ENCODE data around the gene PROKR1. TPM values are rescaled to one million over a fixed set of nuclear protein-coding genes. Genes with fewer than 3 reads are reported as not detected.

The PROKR1 gene
- total and polyA plus RNA-seq, 2 donors (not counting 1 experiment from before 2014, with no cell fraction given): not detected

DNA sequence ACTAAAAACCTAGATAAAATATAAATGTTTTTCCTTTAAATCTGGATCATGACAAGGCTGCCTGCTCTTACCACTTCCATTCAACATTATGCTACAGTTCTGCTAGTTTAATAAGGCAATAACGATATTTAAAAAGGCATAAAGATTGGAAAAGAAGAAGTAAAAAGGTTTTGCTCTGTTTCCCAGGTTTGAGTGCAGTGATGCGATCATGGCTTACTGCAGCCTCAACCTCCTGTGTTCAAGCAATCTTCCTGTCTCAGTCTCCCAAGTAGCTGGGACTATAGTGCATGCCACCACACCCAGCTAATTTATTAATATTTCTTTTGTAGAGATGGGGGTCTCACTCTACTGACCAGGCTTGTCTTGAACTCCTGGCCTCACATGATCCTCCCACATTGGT is 40.8 kb downstream of the PROKR1 start:
- Histone ChIP-seq H3K4me1 (ENCODE audit: control insufficient read depth, extremely low read depth, insufficient read depth, low read length) (no peaks in the 10 kb centered on the region), H3K4me3 (replicated peaks in 1 of 4; ENCODE audit: control extremely low read depth in 1 of 4, insufficient read depth in 1 of 4, low read depth in 3 of 4, low read length in 4 of 4) (no peak overlapping the region), H3K9ac (ENCODE audit: insufficient read depth, low read length) (no peak overlapping the region), H3K36me3 (ENCODE audit: control insufficient read depth, insufficient read depth, low read length) (no peaks in the 10 kb centered on the region), H3K4me2 (ENCODE audit: extremely low read depth, insufficient read depth, low read length) (no peak overlapping the region), H3K27me3 (ENCODE audit: control insufficient read depth, insufficient read depth, low read length) (no peaks in the 10 kb centered on the region), H3K9me3 (ENCODE audit: control insufficient read depth, insufficient read depth, low read depth, low read length) (no peaks in the 10 kb centered on the region), H3K27ac (ENCODE audit: insufficient read depth, low read length) (no peak overlapping the region), H4K20me1 (ENCODE audit: control insufficient read depth, extremely low read depth, insufficient read depth, low read length) (no peaks in the 10 kb centered on the region), H3K79me2 (ENCODE audit: control insufficient read depth, insufficient read depth, low read length) (no peaks in the 10 kb centered on the region), H2AFZ (ENCODE audit: low read length) (no peak overlapping the region)
- no peak for DNase-seq (ENCODE audit: low read depth in 2 of 2)
- no peak for TF ChIP-seq EZH2 (IDR thresholded peaks at IDR 0.05; ENCODE audit: low read length, missing control alignments)
- TF ChIP-seq CTCF (conservative IDR thresholded peaks at IDR 0.05 in 1 of 2, IDR thresholded peaks at IDR 0.05 in 1 of 2; ENCODE audit: low read depth in 1 of 2, low read length in 2 of 2): no peak

GRCh38 chr2:68686178-68686577 is 42.8 kb downstream of the PROKR1 start:
- Histone ChIP-seq H3K4me1 (ENCODE audit: control insufficient read depth, extremely low read depth, insufficient read depth, low read length) (no peaks in the 10 kb centered on the region), H3K4me3 (replicated peaks in 1 of 4; ENCODE audit: control extremely low read depth in 1 of 4, insufficient read depth in 1 of 4, low read depth in 3 of 4, low read length in 4 of 4) (no peak overlapping the region), H4K20me1 (ENCODE audit: control insufficient read depth, extremely low read depth, insufficient read depth, low read length) (no peaks in the 10 kb centered on the region), H2AFZ (ENCODE audit: low read length) (no peak overlapping the region), H3K4me2 (ENCODE audit: extremely low read depth, insufficient read depth, low read length) (no peak overlapping the region), H3K9me3 (ENCODE audit: control insufficient read depth, insufficient read depth, low read depth, low read length) (no peaks in the 10 kb centered on the region), H3K79me2 (ENCODE audit: control insufficient read depth, insufficient read depth, low read length) (no peaks in the 10 kb centered on the region), H3K36me3 (ENCODE audit: control insufficient read depth, insufficient read depth, low read length) (no peaks in the 10 kb centered on the region), H3K27me3 (ENCODE audit: control insufficient read depth, insufficient read depth, low read length) (no peaks in the 10 kb centered on the region), H3K9ac (ENCODE audit: insufficient read depth, low read length) (no peak overlapping the region), H3K27ac (ENCODE audit: insufficient read depth, low read length) (no peak overlapping the region)
- TF ChIP-seq EZH2 (IDR thresholded peaks at IDR 0.05; ENCODE audit: low read length, missing control alignments) (no peak), CTCF (conservative IDR thresholded peaks at IDR 0.05 in 1 of 2, IDR thresholded peaks at IDR 0.05 in 1 of 2; ENCODE audit: low read depth in 1 of 2, low read length in 2 of 2) (no peak)
- no peak for DNase-seq (ENCODE audit: low read depth in 2 of 2)

- Histone ChIP-seq H4K20me1 (ENCODE audit: control insufficient read depth, extremely low read depth, insufficient read depth, low read length) (no peaks in the 10 kb centered on the region), H3K79me2 (ENCODE audit: control insufficient read depth, insufficient read depth, low read length) (no peaks in the 10 kb centered on the region), H3K9ac (ENCODE audit: insufficient read depth, low read length) (no peak overlapping the region), H3K36me3 (ENCODE audit: control insufficient read depth, insufficient read depth, low read length) (no peaks in the 10 kb centered on the region), H2AFZ (ENCODE audit: low read length) (no peak overlapping the region), H3K27ac (ENCODE audit: insufficient read depth, low read length) (no peak overlapping the region), H3K9me3 (ENCODE audit: control insufficient read depth, insufficient read depth, low read depth, low read length) (no peaks in the 10 kb centered on the region), H3K4me2 (ENCODE audit: extremely low read depth, insufficient read depth, low read length) (no peak overlapping the region), H3K27me3 (ENCODE audit: control insufficient read depth, insufficient read depth, low read length) (no peaks in the 10 kb centered on the region), H3K4me3 (replicated peaks in 1 of 4; ENCODE audit: control extremely low read depth in 1 of 4, insufficient read depth in 1 of 4, low read depth in 3 of 4, low read length in 4 of 4) (no peak overlapping the region), H3K4me1 (ENCODE audit: control insufficient read depth, extremely low read depth, insufficient read depth, low read length) (no peaks in the 10 kb centered on the region)
- no peak for DNase-seq (ENCODE audit: low read depth in 2 of 2)
- TF ChIP-seq EZH2 (IDR thresholded peaks at IDR 0.05; ENCODE audit: low read length, missing control alignments): no peak
- TF ChIP-seq CTCF (conservative IDR thresholded peaks at IDR 0.05 in 1 of 2, IDR thresholded peaks at IDR 0.05 in 1 of 2; ENCODE audit: low read depth in 1 of 2, low read length in 2 of 2): no peak
Observed at GRCh38 chr2:68687018-68687417, 43.6 kb downstream of the PROKR1 start.

Measured in fibroblast of lung (primary cell).